Endothelial cell (in vitro differentiated cells): ENCODE data around the gene SHISA8. TPM values are rescaled to one million over a fixed set of nuclear protein-coding genes. Genes with fewer than 3 reads are reported as not detected.

Experiments used
- DNase-seq: peaks from one replicate; pipeline ENCODE4 v3.0.0; 2021; ENCODE audit warnings: low spot score
- H3K27ac Mint-ChIP-seq: one replicate; pipeline ENCODE4 v1.8.0; 2021; ENCODE audit warnings: mixed read lengths, inconsistent platforms; ENCODE audit not compliant: unreplicated experiment
- H3K27me3 Mint-ChIP-seq: one replicate; pipeline ENCODE4 v1.8.0; 2021; ENCODE audit warnings: mild to moderate bottlenecking, moderate library complexity, mixed read lengths, inconsistent platforms; ENCODE audit not compliant: unreplicated experiment
- H3K36me3 Mint-ChIP-seq: one replicate; pipeline ENCODE4 v1.8.0; 2021; ENCODE audit warnings: mild to moderate bottlenecking, low read depth, mixed read lengths, inconsistent platforms; ENCODE audit not compliant: unreplicated experiment
- H3K4me1 Mint-ChIP-seq: one replicate; pipeline ENCODE4 v1.8.0; 2021; ENCODE audit warnings: mild to moderate bottlenecking, mixed read lengths, inconsistent platforms; ENCODE audit not compliant: unreplicated experiment
- H3K4me3 Mint-ChIP-seq: one replicate; pipeline ENCODE4 v1.8.0; 2021; ENCODE audit warnings: mild to moderate bottlenecking, mixed read lengths, inconsistent platforms; ENCODE audit not compliant: unreplicated experiment
- H3K9me3 Mint-ChIP-seq: one replicate; pipeline ENCODE4 v1.8.0; 2021; ENCODE audit warnings: mixed read lengths, inconsistent platforms; ENCODE audit not compliant: unreplicated experiment
- total RNA-seq: library from RNA; stranded (reverse); fragmentation: NEBNext Ultra II Directional; extraction: Animal tissue kit (Norgen Biotek cat#: 25700); gene quantifications from one replicate; pipeline ENCODE4 v1.2.1, GENCODE V29; 2021; ENCODE audit not compliant: unreplicated experiment
- TF ChIP-seq, protein P1 (sequence below): fragments of 200-600 bp; sonication (generic); IDR thresholded peaks from one replicate; pipeline ENCODE4 v1.5.0; 2021; ENCODE audit warnings: antibody characterized with exemption; ENCODE audit not compliant: unreplicated experiment

The SHISA8 gene
- total RNA-seq, 1 donor from 2014 or later, result 0.41 TPM

GRCh38 chr22:41885516-41885915, 29.4 kb downstream of the SHISA8 start:
- Mint-ChIP-seq H3K27ac (no peak overlapping the region), H3K4me1 (no peaks in the 10 kb centered on the region), H3K9me3 (no peaks in the 10 kb centered on the region), H3K27me3 (no peaks in the 10 kb centered on the region), H3K36me3 (peaks cover 46% of the 10 kb centered on the region), H3K4me3 (no peak overlapping the region)
- no peak for DNase-seq
- TF ChIP-seq, protein P1, sequence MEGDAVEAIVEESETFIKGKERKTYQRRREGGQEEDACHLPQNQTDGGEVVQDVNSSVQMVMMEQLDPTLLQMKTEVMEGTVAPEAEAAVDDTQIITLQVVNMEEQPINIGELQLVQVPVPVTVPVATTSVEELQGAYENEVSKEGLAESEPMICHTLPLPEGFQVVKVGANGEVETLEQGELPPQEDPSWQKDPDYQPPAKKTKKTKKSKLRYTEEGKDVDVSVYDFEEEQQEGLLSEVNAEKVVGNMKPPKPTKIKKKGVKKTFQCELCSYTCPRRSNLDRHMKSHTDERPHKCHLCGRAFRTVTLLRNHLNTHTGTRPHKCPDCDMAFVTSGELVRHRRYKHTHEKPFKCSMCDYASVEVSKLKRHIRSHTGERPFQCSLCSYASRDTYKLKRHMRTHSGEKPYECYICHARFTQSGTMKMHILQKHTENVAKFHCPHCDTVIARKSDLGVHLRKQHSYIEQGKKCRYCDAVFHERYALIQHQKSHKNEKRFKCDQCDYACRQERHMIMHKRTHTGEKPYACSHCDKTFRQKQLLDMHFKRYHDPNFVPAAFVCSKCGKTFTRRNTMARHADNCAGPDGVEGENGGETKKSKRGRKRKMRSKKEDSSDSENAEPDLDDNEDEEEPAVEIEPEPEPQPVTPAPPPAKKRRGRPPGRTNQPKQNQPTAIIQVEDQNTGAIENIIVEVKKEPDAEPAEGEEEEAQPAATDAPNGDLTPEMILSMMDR, result no peak

DNA sequence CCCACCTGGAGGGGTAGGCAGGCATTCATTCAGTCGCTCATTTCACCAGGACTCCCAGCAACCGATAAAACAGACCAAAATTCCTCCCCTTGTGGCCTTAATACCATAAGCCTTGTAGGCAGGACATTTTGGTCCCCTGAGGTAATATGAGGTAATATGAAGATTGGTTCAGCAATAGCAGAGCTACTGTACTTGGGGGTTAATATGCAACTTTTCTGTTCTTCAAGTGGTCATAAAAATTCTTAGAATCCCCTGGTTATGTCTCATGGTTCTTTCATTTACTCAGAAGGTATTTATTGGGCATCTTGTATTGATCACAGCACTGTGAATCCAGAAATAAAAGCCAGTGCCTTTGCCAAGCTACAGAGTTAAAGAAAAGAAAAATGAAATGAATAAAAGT, 29.8 kb downstream of the SHISA8 start:
- H3K36me3 Mint-ChIP-seq, result peaks cover 49% of the 10 kb centered on the region
- no peak overlapping the region for H3K27ac Mint-ChIP-seq
- no peaks in the 10 kb centered on the region for H3K4me1 Mint-ChIP-seq
- DNase-seq, result no peak
- H3K9me3 Mint-ChIP-seq, result no peaks in the 10 kb centered on the region
- TF ChIP-seq, protein P1, result no peak
- H3K4me3 Mint-ChIP-seq, result no peak overlapping the region
- no peaks in the 10 kb centered on the region for H3K27me3 Mint-ChIP-seq

DNA sequence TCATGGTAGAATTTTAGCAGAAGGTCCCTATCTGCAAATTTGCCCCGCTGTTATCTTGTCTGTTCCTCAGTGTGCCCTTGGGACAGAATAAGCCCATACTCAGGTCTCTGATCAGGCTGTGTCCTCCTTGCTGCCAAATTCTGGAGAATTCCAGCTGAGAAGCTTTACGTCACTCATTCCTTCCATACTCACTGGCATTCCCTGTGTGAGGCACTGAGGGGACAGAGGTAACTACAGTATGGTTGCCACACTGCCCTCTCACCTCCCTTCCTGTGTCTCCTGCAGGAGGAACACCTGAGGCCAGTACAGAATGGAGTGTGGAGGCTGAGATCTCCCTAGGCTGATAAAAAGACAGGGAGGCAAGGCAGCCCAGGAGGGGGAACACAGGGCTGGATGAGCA, 31.5 kb downstream of the SHISA8 start:
- TF ChIP-seq, protein P1, result no peak
- H3K36me3 Mint-ChIP-seq, result peaks cover 57% of the 10 kb centered on the region
- H3K9me3 Mint-ChIP-seq, result no peaks in the 10 kb centered on the region
- H3K27ac Mint-ChIP-seq, result no peak overlapping the region
- H3K27me3 Mint-ChIP-seq, result no peaks in the 10 kb centered on the region
- H3K4me1 Mint-ChIP-seq, result no peaks in the 10 kb centered on the region
- no peak for DNase-seq
- no peak overlapping the region for H3K4me3 Mint-ChIP-seq

DNA sequence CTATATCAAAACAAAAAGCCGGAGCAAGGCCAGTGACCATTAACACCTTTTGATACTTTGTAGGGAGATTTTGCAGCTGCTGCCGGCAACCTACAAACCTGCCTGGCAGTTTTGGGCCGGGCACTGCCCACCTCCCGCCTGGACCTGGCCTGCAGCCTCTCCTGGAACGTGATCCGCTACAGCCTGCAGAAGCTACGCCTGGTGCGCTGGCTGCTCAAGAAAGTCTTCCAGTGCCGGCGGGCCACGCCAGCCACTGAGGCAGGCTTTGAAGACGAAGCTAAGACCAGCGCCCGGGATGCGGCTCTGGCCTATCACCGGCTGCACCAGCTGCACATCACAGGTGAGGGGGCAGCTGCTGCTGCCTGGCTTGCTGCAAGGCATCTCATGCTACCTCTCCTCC, 34.2 kb downstream of the SHISA8 start:
- DNase-seq, result no peak
- Mint-ChIP-seq H3K9me3 (no peaks in the 10 kb centered on the region), H3K27ac (no peak overlapping the region), H3K36me3 (peaks cover 60% of the 10 kb centered on the region), H3K4me3 (no peak overlapping the region), H3K4me1 (no peaks in the 10 kb centered on the region), H3K27me3 (peaks cover 3% of the 10 kb centered on the region)
- TF ChIP-seq, protein P1, result no peak

GRCh38 chr22:41876675-41877074, 38.2 kb downstream of the SHISA8 start:
- H3K4me3 Mint-ChIP-seq, result no peak overlapping the region
- no peak overlapping the region for H3K27ac Mint-ChIP-seq
- H3K9me3 Mint-ChIP-seq, result no peaks in the 10 kb centered on the region
- peaks cover 56% of the 10 kb centered on the region for H3K36me3 Mint-ChIP-seq
- TF ChIP-seq, protein P1, result no peak
- no peaks in the 10 kb centered on the region for H3K4me1 Mint-ChIP-seq
- no peak for DNase-seq
- peaks cover 3% of the 10 kb centered on the region for H3K27me3 Mint-ChIP-seq
